HepG2 (cell line): Measurements from ENCODE around the gene FHIT. TPM values are rescaled to one million over a fixed set of nuclear protein-coding genes. Genes with fewer than 3 reads are reported as not detected.

Experiments used
- ARNT2 ChIP-seq: sonication (generic); formaldehyde crosslinking; IDR thresholded peaks from 2 replicates; pipeline ENCODE4 v1.8.0; 2022; ENCODE audit warnings: mild to moderate bottlenecking, low read depth, missing genetic modification reagents, moderate library complexity
- RBFOX2 ChIP-seq: fragments of 200-400 bp; formaldehyde crosslinking; IDR thresholded peaks from 2 replicates; pipeline ENCODE4 v1.6.1; 2017; ENCODE audit warnings: low read depth, mild to moderate bottlenecking, low read length
- REL ChIP-seq: sonication (generic); formaldehyde crosslinking; conservative IDR thresholded peaks from 2 replicates; pipeline ENCODE4 v1.8.0; 2022; ENCODE audit warnings: mild to moderate bottlenecking, missing genetic modification reagents, moderate library complexity
- ZFP91 ChIP-seq: sonication (generic); formaldehyde crosslinking; IDR thresholded peaks from 2 replicates; pipeline ENCODE4 v1.9.0; 2022; ENCODE audit warnings: missing genetic modification reagents, mild to moderate bottlenecking, borderline replicate concordance
- ZKSCAN8 ChIP-seq: IDR thresholded peaks from 2 replicates; pipeline ENCODE4 v1.6.1; 2016; ENCODE audit warnings: borderline replicate concordance, missing genetic modification reagents, missing compliant biosample characterization
- ZNF142 ChIP-seq: sonication (generic); formaldehyde crosslinking; IDR thresholded peaks from 2 replicates; pipeline ENCODE4 v1.4.0; 2020; ENCODE audit warnings: missing genetic modification reagents
- ZNF34 ChIP-seq: sonication (generic); formaldehyde crosslinking; IDR thresholded peaks from 2 replicates; pipeline ENCODE4 v1.4.0; 2020; ENCODE audit warnings: mild to moderate bottlenecking, missing genetic modification reagents, borderline replicate concordance
- polyA plus RNA-seq, 8 experiments: library from polyadenylated mRNA; depleted of rRNA in 3 of 8; stranded (reverse) in 7 of 8; unstranded in 1 of 8; fragments of >200 nt; fragmentation: Illumina TruSeq in 4 of 8; extraction: Trizol in 4 of 8; gene quantifications; 2 replicates each; pipeline versions ENCODE4 v1.2.1 to v1.2.3, GENCODE V29; 2011 to 2016; ENCODE audit warnings: low read depth in 4 of 8, missing spikeins in 1 of 8, mixed read lengths in 1 of 8; ENCODE audit not compliant: insufficient read depth in 1 of 8
- total RNA-seq, 5 experiments: library from RNA; depleted of rRNA; stranded (reverse); fragments of >200 nt; fragmentation: Illumina TruSeq; extraction: Trizol; gene quantifications; 2 replicates each; pipeline ENCODE4 v1.2.3, GENCODE V29; 2016; ENCODE audit warnings: low read depth in 1 of 5
- TF ChIP-seq, protein P1 (sequence below): sonication (generic); formaldehyde crosslinking; IDR thresholded peaks from 2 replicates; pipeline ENCODE4 v1.5.0; 2020; ENCODE audit warnings: mild to moderate bottlenecking, missing genetic modification reagents
- TF ChIP-seq, protein P2 (sequence below): sonication (generic); formaldehyde crosslinking; IDR thresholded peaks from 2 replicates; pipeline ENCODE4 v1.4.0; 2020; ENCODE audit warnings: missing genetic modification reagents
- TF ChIP-seq, protein P3 (sequence below): sonication (generic); formaldehyde crosslinking; IDR thresholded peaks from 2 replicates; pipeline ENCODE4 v1.9.0; 2021; ENCODE audit warnings: missing genetic modification reagents, borderline replicate concordance

Gene FHIT
- total and polyA plus RNA-seq, 2 of the 13 experiments (the other 11 are each of a cell fraction or from before 2014, with no cell fraction given): 4.0 to 4.6 TPM

GRCh38 chr3:60133269-60134162 is 1117.7 kb downstream of the FHIT start (continued):
- no peak for TF ChIP-seq ZNF142 (CRISPR knock-in tag)
- no peak for TF ChIP-seq REL
- no peak for TF ChIP-seq ZNF34 (CRISPR knock-in tag)
- TF ChIP-seq ZFP91 (CRISPR knock-in tag): no peak
- TF ChIP-seq, protein P1, sequence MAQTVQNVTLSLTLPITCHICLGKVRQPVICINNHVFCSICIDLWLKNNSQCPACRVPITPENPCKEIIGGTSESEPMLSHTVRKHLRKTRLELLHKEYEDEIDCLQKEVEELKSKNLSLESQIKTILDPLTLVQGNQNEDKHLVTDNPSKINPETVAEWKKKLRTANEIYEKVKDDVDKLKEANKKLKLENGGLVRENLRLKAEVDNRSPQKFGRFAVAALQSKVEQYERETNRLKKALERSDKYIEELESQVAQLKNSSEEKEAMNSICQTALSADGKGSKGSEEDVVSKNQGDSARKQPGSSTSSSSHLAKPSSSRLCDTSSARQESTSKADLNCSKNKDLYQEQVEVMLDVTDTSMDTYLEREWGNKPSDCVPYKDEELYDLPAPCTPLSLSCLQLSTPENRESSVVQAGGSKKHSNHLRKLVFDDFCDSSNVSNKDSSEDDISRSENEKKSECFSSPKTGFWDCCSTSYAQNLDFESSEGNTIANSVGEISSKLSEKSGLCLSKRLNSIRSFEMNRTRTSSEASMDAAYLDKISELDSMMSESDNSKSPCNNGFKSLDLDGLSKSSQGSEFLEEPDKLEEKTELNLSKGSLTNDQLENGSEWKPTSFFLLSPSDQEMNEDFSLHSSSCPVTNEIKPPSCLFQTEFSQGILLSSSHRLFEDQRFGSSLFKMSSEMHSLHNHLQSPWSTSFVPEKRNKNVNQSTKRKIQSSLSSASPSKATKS (CRISPR knock-in tag): no peak
- TF ChIP-seq, protein P2, sequence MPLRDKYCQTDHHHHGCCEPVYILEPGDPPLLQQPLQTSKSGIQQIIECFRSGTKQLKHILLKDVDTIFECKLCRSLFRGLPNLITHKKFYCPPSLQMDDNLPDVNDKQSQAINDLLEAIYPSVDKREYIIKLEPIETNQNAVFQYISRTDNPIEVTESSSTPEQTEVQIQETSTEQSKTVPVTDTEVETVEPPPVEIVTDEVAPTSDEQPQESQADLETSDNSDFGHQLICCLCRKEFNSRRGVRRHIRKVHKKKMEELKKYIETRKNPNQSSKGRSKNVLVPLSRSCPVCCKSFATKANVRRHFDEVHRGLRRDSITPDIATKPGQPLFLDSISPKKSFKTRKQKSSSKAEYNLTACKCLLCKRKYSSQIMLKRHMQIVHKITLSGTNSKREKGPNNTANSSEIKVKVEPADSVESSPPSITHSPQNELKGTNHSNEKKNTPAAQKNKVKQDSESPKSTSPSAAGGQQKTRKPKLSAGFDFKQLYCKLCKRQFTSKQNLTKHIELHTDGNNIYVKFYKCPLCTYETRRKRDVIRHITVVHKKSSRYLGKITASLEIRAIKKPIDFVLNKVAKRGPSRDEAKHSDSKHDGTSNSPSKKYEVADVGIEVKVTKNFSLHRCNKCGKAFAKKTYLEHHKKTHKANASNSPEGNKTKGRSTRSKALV: no peak
- no peak for TF ChIP-seq ZKSCAN8 (CRISPR knock-in tag)
- TF ChIP-seq, protein P3, sequence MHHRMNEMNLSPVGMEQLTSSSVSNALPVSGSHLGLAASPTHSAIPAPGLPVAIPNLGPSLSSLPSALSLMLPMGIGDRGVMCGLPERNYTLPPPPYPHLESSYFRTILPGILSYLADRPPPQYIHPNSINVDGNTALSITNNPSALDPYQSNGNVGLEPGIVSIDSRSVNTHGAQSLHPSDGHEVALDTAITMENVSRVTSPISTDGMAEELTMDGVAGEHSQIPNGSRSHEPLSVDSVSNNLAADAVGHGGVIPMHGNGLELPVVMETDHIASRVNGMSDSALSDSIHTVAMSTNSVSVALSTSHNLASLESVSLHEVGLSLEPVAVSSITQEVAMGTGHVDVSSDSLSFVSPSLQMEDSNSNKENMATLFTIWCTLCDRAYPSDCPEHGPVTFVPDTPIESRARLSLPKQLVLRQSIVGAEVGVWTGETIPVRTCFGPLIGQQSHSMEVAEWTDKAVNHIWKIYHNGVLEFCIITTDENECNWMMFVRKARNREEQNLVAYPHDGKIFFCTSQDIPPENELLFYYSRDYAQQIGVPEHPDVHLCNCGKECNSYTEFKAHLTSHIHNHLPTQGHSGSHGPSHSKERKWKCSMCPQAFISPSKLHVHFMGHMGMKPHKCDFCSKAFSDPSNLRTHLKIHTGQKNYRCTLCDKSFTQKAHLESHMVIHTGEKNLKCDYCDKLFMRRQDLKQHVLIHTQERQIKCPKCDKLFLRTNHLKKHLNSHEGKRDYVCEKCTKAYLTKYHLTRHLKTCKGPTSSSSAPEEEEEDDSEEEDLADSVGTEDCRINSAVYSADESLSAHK (CRISPR knock-in tag): no peak
- TF ChIP-seq RBFOX2: no peak
- no peak for TF ChIP-seq ARNT2 (CRISPR knock-in tag)
